HG02973 (cell line): Measurements from ENCODE around the gene CNPY2.
"Not testable (repeated sequence)": the region's sequence is repeated elsewhere in the genome, so short reads cannot be mapped to it uniquely, and the experiment has no call there.

Experiments
- ATAC-seq: cut with Tn5 transposase; IDR thresholded peaks from one replicate; pipeline ENCODE4 v1.9.1; 2021; ENCODE audit warnings: moderate library complexity; ENCODE audit not compliant: unreplicated experiment

Gene CNPY2

DNA sequence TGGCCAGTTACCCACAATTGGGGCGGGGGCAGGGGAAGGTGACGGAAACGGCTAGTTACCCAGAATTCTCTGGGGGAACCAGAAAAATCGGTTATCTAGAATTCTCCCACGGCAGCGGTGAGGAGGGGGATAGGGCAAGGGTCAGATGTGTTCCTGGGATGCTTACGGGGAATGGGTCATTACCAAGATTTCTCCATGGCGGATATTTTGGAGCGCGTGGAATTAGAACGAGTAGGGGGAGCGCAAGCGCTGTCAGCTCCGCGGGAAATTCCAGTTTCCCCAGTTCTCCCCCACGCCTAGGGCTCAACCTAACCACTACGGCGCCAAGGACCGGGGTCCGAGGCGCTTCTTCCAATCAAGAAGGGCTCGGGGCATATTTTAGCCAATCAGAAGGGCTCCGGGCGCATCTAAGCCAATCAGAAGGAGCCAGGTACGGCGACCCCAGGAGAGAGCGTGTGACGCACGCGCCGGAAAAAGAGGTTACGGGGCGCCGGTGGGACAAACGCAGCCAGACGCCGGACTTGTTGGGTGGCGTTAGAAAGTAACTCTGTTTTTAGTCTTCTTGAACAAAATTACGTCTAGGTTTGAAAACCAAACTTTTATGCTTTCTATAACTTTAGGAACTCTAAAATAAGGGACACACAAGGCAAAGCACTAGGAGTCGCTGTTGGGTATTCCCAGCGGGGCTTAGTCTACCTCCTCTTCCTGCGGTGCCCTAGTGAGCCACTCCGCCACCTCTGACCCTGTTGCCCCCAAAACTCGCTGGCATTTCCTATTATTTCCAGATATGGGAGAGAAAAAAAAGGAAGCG lies 18.1 kb upstream of the CNPY2 start, which contains the start of gene PAN2:
Gene PAN2 (minus strand): TSS at position 322 of the 811 bp plus-strand sequence. CDS start 906 bp downstream, outside the sequence.
- peak; percentile 80 for ATAC-seq

GRCh38 chr12:56333197-56333678 lies 17.4 kb upstream of the CNPY2 start:
- ATAC-seq = no peak

GRCh38 chr12:56332512-56333196 lies 16.9 kb upstream of the CNPY2 start:
- no peak for ATAC-seq

DNA sequence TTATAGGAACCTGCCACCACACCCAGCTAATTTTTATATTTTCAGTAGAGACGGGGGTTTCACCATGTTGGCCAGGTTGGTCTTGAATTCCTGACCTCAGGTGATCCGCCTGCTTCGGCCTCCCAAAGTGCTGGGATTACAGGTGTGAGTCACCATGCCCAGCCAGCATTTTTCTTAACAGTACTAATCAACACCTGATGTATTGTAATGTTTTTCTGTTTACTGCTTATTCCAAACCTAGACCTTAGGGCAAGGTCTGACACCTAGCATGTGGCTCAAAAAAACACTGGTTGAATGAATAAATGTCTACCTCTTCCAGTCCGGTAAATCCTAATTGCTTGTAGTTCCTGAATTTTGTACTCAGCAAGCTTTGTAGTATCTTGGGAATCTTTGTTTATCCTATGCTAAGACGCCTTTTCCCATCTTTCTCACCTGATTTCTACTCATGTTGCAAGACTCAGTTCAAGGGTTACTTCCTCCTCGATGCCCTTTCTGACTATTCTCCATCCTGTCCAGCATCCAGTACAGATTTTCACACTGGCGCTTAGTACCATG lies 15.2 kb upstream of the CNPY2 start:
- ATAC-seq = no peak

- ATAC-seq = no peak
Observed at GRCh38 chr12:56326533-56326932, 10.7 kb upstream of the CNPY2 start.

DNA sequence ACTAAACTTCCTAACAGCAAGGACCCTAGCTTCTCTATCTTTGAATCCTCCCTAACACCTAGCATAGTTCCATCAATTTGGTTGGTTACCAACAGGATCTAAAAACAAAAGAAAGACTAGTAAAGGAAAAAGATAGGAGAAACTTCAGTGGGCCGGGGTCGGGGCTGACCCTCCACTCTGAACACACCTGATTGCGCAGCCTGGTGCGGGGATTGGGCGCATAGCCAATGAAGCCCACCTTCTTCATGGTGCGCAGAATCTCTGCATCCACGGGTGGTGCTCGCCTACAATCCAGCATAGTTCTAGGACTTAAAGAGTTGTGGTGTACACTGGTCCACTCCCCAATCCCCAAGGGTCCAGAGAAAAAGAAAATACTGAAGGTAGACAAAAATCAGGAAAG lies 10.3 kb upstream of the CNPY2 start:
- ATAC-seq = no peak

- no peak for ATAC-seq
Observed at GRCh38 chr12:56324206-56324605, 8.4 kb upstream of the CNPY2 start.

DNA sequence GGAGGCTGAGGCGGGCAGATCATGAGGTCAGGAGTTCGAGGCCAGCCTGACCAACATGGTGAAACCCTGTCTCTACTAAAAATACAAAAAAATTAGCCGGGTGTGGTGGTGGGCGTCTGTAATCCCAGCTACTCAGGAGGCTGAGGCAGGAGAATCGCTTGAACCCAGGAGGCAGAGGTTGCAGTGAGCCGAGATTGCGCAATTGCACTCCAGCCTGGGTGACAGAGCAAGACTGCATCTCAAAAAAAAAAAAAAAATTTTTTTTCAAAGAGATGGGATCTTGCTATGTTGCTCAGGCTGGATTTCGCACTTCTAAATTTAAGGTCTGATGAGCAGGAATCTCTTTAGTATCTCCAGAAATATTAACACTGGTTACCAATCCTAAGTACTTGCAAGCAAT lies 5.8 kb upstream of the CNPY2 start:
- not testable (repeated sequence) for ATAC-seq

GRCh38 chr12:56321027-56321426 lies 5.2 kb upstream of the CNPY2 start:
- ATAC-seq = no peak

DNA sequence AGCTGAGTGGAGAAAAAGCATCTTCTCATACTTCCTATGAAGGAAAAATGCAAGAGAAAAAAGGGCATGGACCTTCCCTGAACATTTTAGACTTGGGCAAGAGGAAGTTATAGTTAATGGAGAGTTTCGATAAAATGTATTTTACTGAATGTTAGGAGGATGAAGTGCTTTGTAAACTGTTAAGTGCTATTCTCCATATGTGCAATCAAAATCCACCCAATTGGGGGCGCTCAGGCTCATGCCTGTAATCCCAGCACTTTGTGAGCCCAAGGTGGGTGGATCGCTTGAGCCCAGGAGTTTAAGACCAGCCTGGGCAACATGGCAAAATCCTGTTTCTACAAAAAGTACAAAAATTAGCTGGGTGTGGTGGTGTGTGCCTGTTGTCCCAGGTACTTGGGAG lies 1.9 kb upstream of the CNPY2 start:
- ATAC-seq = no peak

- no peak for ATAC-seq
Observed at GRCh38 chr12:56315249-56315621, 553 bp downstream of the CNPY2 start.

DNA sequence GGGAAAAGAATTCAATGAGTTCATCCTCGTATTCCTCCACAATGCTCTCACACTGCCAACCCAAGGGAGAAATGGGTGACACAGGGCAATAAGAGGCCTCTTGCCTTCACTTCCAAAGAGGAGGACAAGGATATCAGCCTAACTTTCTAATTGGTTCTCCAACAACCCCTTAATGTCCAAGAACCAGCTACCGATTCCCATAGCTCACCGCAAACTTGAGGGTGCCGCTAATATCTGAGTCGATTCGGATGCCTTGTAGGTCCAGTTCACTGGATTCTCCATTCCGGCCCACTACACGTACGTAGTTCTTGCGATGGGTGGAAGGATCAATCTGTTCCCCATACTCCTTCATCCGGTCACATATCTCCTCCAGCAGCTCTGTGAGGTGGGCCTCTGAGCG lies 4.8 kb downstream of the CNPY2 start:
- no peak for ATAC-seq

DNA sequence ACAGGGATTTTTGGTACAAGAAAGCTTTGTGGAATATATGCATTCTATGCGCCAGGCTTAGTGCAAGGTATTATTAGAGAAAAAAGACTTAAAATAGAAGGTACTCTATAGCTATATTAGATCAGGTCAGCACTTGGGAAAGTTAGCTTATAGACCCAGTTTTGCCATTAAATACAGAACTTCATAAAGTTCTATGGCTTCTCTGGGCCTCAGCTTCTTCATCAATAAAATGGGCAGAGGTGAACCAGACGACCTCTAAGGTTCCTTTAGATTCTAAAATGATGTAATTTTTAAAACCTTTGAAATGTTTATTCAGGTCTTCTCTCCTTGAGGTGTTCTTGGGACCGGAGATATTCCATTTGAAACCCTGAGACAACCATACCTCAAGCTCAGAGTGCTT lies 7.1 kb downstream of the CNPY2 start:
- ATAC-seq = no peak

GRCh38 chr12:56307221-56307965 lies 8.4 kb downstream of the CNPY2 start:
- ATAC-seq = no peak

GRCh38 chr12:56304872-56305590 lies 10.8 kb downstream of the CNPY2 start:
- no peak for ATAC-seq

GRCh38 chr12:56304276-56304675 lies 11.5 kb downstream of the CNPY2 start:
- ATAC-seq = no peak

GRCh38 chr12:56300644-56301464 lies 14.9 kb downstream of the CNPY2 start:
- no peak for ATAC-seq

- ATAC-seq = peak; percentile 89
Observed at GRCh38 chr12:56299853-56300643, 15.7 kb downstream of the CNPY2 start, which contains the start of gene CS. Gene CS, minus strand, starts transcription at chr12:56300330. Its CDS starts 129 bp downstream, at chr12:56300201.
